Activated T-cell treated with anti-CD3 and anti-CD28 coated beads for 24 hours (primary cell): ENCODE measurements around the gene PLXDC1.
"Not testable (repeated sequence)": the region's sequence is repeated elsewhere in the genome, so short reads cannot be mapped to it uniquely, and the experiment has no call there.

ENCODE experiments used
- DNase-seq: peaks from one replicate; pipeline ENCODE4 v3.0.0-alpha.2; 2020; ENCODE audit warnings: low read depth

The PLXDC1 gene

DNA sequence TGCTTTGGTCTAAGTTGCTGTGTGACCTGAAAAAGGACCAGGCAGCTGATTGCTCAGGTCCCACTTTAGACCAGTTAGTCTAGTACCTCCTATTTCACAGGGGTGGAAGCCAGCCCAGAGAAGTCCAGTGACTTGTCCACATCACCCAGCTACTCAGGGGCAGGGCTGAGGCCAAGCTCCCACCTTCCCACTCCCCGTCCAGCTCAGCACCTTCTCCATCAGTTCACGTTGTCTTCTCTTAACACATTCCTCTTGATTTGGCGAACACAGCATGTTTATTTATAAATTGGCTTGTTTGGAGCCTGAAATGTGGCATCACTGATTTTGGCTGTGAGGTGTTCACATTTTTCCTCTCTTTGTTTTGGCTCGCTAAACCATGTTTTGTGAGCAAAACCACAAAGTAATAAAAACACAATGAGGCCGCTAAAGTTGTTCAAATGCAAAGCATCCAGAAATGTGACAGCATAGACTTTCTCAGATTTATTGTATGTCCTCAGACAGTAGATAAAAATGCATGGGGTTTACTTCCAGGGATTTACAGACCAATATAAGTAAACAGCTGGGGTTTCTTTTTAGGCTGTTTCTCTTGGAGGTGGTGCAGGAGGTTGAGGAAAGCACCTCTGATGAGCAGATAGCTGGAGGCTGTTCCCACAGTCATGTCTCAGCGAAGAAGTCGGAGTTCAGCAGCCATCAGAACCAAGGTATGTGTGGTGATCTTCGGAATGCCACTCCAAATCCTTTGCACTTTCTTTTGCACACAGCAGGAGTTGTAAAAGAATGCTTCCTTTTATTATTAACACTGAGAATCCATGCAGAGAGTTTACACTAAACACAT is 88.4 kb downstream of the PLXDC1 start:
- DNase-seq = no peak

DNA sequence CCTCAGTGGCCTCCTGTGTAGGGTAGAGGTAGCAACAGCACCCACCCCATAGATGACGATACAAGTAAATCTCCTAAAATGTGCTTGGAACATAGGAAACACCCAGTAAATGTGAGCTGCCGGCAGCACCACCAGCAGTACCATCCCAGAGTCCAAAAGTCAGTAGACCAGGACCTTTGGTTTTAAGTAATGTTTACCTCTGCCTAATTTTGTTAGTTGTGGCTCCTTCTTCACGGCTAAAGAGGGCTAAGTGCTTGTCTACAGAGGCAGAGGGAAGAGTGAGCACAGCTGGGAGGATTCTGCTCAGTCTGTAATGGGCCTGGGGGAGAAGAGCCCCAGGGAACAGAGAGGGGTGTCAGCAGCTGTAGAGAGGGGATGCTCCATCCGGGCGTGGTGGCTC is 92.9 kb downstream of the PLXDC1 start:
- DNase-seq = no peak

DNA sequence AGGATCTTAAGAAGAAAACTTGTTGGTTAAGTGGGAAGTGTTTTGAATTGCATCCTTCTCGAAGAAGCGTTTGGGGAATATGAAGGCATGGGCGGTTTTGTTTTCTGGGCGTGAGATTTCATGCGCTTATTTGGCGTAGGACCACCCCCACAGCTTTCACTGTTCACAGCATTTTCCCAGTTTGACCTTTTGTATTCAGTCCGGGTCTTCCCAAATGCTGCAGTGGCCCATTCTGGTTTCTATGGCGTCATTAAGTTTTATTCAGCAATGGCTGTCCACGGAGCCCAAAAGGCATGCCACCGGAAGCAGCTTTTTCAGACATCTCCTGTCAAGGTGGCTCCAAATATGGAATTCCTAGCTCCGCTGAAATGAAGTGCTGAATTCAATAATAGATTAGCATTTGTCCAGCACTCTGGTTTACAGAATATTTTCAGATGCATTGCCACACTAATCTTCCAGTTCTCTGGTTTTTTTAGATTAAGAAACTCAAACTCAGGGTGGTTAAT is 93.7 kb downstream of the PLXDC1 start:
- DNase-seq = no peak

DNA sequence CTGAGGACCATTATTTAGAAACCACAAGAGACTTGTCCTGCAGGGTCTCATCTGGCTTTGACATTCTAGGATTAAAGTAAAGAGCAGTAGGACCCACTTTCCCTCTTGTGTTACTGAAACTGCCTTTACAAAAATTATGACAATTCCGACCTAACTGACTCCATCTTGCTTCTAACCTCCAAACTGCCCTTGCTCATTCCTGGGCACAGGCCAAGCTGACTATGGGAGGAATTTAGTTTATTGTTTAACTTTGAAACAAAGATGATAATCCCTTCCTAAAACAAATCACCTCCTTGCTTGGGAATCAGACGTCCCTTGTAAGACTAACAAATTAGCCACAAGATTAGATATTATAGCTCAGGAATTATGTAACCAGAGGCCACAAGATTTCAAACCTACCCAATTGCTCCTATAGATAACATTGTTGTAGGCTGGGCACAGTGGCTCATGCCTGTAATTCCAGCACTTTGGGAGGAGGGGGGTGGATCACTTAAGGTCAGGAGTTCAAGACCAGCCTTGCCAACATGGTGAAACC is 97.3 kb downstream of the PLXDC1 start:
- DNase-seq = no peak

DNA sequence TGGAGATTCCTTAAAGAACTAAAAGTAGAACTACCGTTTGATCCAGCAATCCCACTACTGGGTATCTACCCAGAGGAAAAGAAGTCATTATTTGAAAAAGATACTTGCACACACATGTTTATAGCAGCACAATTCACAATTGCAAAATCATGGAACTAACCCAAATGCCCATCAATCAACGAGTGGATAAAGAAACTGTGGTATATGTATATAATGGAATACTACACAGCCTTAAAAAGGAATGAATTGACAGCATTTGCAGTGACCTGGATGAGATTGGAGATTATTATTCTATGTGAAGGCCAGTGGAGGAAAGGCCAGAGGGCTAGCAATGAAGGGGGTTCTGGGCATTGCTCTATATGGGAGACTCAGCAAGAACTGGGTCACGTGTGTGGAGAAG is 99.0 kb downstream of the PLXDC1 start:
- not testable (repeated sequence) for DNase-seq

DNA sequence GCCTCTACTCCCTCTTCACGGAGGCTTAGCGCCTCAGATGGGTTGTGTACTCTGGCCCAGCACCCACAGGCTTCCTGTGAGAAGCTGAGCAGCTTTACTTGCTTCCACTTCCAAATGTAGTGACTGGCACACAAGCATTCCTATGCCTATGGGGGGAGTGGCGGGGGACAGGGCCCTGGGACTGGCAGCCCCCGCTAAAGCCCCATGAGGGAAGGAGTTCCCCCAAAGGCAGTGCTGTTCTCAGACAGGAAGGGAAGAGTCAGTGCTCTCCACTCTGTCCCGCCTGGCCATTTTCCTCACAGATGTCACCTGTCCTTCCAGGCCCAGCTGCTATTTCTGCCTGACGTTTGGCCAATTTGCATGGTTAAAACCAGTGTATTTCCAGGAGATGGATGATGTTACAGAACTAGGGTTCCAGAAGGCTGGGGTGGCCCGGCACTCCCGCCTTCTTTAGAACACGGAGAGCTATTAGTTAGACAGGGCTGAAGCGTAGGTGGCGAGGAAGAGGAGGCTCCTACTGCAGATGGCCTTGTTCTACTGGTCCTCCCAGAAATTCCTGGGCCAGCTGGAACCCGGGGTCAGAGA is 100.3 kb downstream of the PLXDC1 start:
- DNase-seq = no peak

DNA sequence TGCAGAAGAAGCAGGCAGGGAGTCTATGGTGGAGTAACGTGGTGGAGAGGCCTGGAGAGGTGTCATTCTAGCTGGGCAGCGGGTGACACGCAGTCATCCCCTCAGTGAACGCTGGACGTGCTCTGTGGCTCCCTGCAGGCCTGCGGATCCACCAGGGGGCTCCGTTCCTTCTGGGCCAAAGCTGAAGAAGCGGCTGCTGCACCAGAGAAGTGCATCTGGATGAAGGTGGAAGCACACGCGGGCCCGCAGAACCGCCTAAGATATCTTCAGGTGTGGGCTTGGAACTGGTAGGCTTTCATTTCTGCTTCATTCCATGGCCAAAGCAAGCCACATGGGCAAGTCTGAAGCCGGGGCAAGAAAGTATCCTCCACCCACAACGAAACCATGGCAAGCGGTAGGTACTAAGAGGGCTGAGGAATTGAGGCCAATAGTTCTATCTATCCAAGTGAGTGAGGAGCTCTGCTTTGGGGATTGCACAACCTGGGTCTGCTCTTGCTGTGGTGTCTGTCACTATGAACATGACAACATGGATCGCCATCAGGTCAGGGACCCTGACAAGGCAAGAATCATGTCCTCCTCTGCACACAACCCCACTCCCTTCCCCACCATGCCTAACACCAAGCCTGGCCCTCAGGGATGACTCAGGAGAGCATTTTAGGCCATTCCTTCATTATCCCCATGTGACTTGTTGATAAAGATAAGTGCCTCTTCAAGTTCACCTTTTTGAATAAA is 105.3 kb downstream of the PLXDC1 start:
- no peak for DNase-seq

DNA sequence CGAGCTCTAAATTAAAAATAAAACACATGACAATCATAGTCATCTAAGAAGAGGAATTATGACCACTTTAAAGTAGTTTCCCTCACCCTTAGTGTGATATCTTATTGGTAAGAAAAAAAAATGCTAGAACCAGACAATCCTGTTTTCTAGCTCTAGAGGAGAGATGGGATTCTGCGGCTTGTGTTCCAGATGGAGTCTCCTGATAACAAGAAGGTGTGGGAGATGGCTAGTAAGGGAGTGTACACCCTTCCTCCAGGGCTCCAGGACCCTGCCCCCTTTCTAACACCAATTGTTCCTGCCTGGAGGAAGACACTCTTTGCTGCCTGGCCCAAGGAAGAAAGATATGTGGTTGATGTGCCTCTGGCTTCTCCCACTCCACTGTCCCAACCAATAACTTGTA is 115.4 kb downstream of the PLXDC1 start:
- DNase-seq = no peak

DNA sequence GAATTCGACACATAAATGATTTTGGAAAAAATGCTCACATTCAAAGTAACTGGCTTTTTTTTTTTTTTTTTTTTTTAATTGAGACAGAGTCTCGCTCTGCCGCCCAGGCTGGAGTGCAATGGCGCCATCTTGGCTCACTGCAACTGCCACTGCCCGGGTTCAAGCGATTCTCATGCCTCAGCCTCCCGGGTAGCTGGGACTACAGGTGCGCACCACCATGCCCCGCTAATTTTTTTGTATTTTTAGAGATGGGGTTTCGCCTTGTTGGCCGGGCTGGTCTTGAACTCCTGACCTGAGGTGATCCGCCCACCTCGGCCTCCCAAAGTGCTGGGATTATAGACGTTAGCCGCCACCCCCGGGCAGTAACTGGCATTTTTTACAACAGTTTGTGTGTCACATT is 115.9 kb downstream of the PLXDC1 start:
- not testable (repeated sequence) for DNase-seq

DNA sequence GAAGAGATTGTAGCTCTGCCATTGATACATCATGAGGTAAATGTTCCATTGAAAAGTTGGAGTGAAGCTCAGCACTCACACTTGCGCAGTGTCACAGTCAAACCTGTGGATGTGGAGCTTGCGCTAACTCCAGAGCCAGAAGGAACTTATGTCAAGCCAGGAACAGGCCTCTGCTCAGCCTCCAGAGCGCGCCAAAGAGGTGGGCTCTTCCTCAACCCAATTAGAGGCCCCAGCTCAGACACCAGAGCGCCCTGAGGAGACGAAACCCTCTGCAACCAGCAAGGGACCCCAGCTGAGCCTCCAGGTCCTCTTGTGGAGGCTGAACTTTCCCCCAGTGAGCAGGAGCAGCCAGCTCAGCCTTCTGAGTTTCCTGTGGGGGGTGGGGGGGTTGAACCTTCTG is 122.7 kb downstream of the PLXDC1 start:
- no peak for DNase-seq

DNA sequence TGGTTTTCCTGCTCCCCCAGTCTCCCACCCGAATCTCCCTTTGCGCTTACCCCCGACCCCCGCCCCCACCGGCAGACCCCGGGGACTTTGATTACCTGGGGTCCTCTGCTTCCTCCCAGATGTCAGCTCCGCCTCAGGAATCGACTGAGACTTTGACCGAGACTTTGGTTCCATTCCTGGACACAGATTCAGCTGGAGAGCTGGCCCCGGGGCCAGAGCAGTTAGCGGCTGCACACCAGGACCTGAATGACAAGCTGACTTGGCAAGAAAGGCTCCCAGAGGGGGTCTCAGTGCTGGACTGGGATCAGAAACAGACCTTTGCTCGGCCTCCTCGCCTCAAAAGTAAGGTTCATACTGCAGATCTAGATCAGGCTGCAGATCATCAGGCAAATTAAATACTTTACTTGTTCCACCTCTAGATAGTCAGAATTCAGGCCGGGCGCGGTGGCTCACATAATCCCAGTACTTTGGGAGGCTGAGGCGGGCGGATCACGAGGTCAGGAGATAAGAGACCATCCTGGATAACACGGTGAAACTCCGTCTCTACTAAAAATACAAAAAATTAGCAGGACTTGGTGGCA is 123.9 kb downstream of the PLXDC1 start:
- no peak for DNase-seq

DNA sequence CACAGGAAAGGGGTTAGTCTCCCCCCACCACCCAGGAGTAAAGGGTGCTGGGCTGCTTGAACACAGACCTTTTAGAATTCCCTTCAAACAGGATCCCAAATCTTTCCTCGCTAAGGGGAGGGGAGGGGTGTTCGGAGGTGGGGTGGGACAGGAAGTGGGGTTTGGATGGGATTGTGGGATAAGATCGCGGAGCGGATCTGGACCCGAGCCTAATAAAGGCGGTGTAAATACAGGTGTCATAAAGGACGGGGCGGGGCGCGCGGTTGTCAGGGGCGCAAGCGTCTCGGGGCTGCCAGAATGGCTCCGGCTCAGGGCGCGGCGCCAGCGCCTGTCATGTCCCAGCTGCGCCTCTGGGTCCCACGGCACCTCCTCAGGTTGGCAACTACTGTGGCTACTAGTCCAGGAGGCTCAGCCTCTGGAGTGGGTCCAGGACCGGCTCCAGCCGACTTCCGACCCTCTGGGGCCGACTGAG is 124.4 kb downstream of the PLXDC1 start:
- no peak for DNase-seq

DNA sequence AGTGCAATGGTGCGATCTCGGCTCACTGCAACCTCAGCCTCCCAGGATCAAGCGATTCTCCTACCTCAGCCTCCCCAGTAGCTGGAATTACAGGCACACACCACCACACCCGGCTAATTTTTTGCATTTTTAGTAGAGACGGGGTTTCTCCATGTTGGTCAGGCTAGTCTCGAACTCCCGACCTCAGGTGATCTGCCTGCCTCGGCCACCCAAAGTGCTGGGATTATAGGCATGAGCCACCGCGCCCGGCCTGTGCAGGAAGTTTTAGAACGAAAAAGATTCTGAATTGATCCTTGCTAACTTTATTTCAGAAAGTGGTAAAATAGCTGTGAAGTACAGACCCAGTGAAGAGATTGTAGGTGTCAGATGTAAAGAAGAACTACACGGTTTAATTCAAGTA is 125.1 kb downstream of the PLXDC1 start:
- not testable (repeated sequence) for DNase-seq

DNA sequence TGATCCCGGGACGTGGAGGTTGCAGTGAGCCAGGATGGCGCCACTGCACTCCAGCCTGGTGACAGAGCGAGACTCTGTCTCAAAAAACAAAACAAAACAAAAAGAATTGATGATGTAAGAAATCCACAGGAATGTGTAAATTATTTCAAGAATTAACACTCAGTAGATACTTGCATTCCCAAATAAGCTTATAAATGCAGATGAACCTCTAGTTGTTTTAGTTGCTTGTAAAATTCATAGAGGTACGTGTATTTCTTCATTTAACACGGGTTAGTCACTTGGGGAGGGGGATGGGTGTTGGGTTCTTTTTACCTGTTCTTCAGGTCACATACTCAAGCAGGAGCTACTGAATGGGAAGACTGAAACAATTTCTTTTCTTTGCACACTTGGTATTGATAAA is 128.5 kb downstream of the PLXDC1 start:
- no peak for DNase-seq

DNA sequence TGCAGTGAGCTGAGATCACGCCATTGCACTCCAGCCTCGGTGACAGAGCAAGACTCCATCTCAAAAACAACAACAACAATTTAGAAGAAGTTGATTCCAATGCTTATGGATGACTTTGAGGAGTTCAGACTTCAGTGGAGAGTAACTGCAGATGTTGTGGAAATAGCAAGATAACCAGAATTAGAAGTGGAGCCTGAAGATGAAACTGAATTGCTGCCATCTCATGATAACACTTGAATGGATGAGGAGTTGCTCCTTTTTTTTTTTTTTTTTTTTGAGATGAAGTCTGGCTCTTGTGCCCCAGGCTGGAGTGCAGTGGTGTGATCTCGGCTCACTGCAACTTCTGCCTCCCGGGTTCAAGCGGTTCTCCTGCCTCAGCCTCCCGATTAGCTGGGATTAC is 131.4 kb downstream of the PLXDC1 start:
- not testable (repeated sequence) for DNase-seq

DNA sequence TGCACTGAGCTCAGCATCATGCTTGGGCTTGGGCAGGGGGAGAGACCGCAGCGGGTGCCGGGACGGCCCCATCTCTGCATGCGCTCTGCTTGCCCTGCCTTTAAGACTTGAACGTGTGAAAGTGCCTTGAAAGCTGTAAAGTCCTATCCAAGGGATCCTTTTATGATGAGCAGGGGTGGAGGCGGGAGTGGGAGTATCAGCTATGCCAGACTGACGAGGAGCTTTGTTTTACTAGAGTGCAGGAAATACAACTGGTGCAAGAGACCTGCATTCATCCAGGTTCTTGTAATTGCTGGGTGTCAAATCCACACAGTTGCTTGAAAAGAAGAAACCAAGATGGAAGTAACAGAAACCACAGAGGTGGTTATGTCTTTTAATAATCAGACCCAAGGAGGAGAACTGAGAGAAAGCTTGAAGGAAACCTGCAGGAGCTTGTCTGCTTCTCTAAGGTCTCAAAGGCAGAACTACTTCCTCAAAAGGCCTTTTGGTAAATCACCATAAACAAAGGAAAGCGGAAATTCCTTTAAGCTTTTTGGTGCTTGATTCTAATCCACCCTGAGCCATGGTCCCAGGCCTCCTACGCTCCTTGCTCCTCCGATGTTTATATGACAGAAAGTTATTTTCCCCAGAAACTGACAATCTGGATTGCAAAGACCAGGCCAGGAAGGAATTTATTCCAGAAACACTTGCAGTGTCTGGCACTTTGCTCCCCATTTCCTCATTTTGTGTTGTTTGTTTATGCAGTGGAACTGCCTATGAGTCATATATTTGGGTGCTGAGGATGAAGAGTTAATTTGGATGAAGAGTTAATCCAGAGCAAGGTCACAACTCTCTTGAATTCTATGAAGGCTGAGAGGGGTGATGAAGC is 132.9 kb downstream of the PLXDC1 start:
- DNase-seq = no peak

DNA sequence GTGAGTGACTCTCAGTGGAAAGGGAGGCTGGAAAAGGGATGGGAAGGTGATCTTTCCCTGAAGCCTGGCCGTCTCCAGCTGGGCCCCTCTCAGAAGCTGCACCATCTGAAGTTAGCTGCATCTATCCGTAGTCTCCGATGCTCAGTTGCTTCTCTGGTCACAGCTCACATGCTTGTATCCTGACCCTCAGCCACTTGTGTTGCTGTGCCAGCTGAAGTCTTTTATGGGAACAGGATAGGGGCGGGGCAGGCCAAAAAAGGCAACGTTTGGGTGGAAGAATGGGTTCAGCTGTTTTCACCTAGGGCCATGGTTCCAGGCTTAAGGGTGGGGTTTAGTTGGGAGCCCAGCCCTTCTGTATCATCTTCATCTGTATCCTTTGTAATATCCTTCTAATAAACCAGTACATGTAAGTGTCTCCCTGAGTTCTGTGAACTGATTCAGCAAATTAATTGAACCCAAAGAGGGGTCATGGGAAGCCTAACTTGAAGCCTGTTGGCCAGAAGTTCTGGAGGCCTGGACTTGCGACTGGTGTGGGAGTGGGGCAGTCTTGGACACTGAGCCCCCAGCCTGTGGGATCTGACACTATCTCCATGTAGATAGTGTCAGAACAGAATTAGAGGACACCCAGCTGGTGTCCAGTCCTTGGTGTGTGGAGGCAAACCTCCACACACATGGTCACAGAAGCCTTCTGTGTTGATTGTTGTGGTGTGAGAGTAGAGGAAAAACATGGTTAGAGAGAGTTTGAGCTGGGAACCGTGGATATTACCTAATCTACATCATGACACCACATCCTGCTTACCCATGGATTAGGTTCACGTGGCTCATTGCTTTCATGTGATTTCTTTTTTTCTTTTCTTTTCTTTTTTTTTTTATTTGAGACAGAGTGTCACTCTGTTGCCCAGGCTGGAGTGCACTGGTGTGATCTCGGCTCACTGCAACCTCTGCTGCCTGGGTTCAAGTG is 135.0 kb downstream of the PLXDC1 start:
- no peak for DNase-seq

DNA sequence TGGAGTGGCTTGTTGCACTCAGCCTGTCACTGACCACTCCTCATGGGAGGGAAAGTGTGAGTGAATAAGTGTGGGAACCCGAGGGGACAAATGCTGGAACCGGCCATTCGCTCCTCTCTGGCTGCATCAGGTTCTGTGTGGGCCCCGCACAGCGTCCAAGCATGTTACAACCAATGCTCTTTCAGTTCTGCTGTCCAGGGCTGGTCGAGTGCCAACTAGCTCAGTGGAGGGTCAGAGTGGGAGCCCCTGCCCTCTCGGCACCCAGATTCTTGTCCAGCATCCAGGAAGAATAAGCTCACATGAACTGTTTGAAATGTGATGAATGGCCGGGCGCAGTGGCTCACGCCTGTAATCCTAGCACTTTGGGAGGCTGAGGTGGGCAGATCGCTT is 135.9 kb downstream of the PLXDC1 start:
- no peak for DNase-seq

DNA sequence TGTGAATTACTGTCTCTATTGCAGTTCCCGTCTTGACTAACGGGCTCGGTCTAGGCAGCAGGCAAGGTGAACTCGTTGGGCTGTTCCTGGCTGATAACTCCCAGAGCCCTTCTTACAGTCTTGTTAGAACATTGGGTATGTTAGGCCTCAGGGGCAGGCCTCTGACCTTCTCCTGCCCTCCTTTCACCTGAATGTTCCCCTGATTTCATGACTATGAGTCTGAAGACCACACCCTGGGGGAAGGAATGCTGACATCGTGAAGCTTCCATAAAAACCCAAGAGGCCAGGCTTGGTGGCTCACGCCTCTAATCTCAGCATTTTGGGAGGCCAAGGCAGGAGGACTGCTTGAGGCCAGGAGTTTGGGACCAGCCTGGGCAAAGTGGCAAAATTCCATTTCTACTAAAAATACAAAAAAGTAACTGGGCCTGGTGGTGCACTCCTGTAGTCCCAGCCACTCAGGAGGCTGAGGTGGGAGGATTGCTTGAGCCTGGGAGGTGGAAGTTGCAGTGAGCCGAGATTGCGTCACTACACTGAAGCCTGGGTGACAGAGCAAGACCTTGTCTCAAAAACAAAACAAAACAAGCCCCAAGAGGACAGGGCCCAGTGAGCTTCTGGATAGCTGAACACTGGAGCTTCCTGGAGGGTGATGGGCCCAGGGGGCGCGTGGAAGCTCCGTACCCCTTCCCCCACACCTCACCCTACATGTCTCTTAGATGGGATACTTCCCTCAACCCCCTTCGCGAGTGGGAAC is 136.5 kb downstream of the PLXDC1 start:
- no peak for DNase-seq
